Hepatocyte (in vitro differentiated cells): ENCODE results near the gene SRGAP2B. TPM values are rescaled to one million over a fixed set of nuclear protein-coding genes. Genes with fewer than 3 reads are reported as not detected.
"Not testable (repeated sequence)": the region's sequence is repeated elsewhere in the genome, so short reads cannot be mapped to it uniquely, and the experiment has no call there.

Experiments
- DNase-seq: peaks from one replicate; pipeline ENCODE4 v3.0.0-alpha.2; 2016; ENCODE audit warnings: low spot score
- H2AFZ ChIP-seq: fragments of 200-600 bp; sonication (generic); 2 replicates; pipeline ENCODE4 v1.6.0; 2016; ENCODE audit warnings: antibody characterized with exemption, mild to moderate bottlenecking
- H3K27ac ChIP-seq: fragments of 200-600 bp; sonication (generic); 2 replicates; pipeline ENCODE4 v1.5.1; 2016; ENCODE audit warnings: mild to moderate bottlenecking
- H3K27me3 ChIP-seq: fragments of 200-600 bp; sonication (generic); 2 replicates; pipeline ENCODE4 v1.6.1; 2016
- H3K36me3 ChIP-seq: fragments of 200-600 bp; sonication (generic); replicated peaks from 2 replicates; pipeline ENCODE4 v1.5.1; 2016; ENCODE audit warnings: low read depth; ENCODE audit not compliant: insufficient read depth
- H3K4me1 ChIP-seq: fragments of 200-600 bp; sonication (generic); 2 replicates; pipeline ENCODE4 v1.5.1; 2016; ENCODE audit warnings: mild to moderate bottlenecking, moderate library complexity; ENCODE audit not compliant: insufficient read depth
- H3K4me2 ChIP-seq: fragments of 200-600 bp; sonication (generic); 2 replicates; pipeline ENCODE4 v1.6.0; 2016
- H3K4me3 ChIP-seq: fragments of 200-600 bp; sonication (generic); 2 replicates; pipeline ENCODE4 v1.5.1; 2016; ENCODE audit warnings: mild to moderate bottlenecking
- H3K79me2 ChIP-seq: fragments of 200-600 bp; sonication (generic); 2 replicates; pipeline ENCODE4 v1.6.0; 2017; ENCODE audit warnings: mild to moderate bottlenecking
- H3K9me2 ChIP-seq: fragments of 200-600 bp; sonication (generic); replicated peaks from 2 replicates; pipeline ENCODE4 v1.6.0; 2017; ENCODE audit warnings: mild to moderate bottlenecking; ENCODE audit not compliant: insufficient read depth
- H3K9me3 ChIP-seq: fragments of 200-600 bp; sonication (generic); 2 replicates; pipeline ENCODE4 v1.5.1; 2016; ENCODE audit warnings: low read depth, mild to moderate bottlenecking
- H4K20me1 ChIP-seq: fragments of 200-600 bp; sonication (generic); 2 replicates; pipeline ENCODE4 v1.6.0; 2016; ENCODE audit warnings: mild to moderate bottlenecking; ENCODE audit not compliant: insufficient read depth, poor library complexity, severe bottlenecking
- WGBS: methylation state at CpG from one replicate; pipeline ENCODE4 v1.1.6; 2016; ENCODE audit warnings: low lambda C conversion rate; ENCODE audit errors: missing lambda C conversion rate; 5-methylcytosine and 5-hydroxymethylcytosine counted together
- polyA plus RNA-seq: library from polyadenylated mRNA; unstranded; fragments of >200 nt; fragmentation: Nextera tagmentation; extraction: Ambion mirVana; gene quantifications from 2 replicates; pipeline ENCODE4 v1.2.1, GENCODE V29; 2016
- total RNA-seq: library from RNA; depleted of rRNA; stranded (reverse); fragments of >200 nt; gene quantifications from 2 replicates; pipeline ENCODE4 v1.2.3, GENCODE V29; 2014

SRGAP2B gene
- total and polyA plus RNA-seq, 2 experiments from 2014 or later, result 7.1 to 9.0 TPM

DNA sequence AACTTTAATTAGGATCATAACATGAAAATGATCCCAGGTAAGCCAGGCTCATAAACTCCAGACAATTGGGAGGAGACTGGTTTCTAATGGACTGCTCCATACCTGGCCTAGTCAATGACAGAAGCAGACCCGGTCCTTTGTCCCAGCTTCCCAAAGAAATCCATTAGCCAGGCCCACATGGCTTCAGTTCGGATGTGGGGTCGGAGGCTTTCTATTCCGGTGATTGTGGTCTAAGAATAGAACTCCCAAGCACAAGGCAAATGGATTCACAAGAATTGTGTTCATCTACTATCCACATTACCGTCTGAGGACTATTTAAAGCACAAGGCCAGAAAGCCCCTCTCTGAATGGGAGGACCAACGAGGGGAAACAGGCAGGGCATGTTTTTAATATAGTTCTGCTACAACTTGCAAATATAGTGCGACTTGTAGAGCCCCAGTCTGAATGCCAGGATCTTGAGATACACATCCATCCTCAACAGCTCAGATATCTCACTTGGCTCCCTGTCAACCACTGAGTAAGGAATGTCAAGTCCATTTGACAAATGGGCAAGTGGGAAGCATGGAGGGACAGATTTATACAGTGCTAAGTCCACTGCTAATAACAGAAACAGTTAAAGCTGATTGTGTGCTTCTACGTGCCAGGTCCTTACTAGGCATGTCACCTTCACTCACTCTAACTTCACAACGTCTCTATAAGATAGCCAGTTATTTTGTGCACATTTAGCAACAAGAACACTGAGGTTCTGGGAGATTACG lies 42.9 kb downstream of the SRGAP2B start:
- H3K9me2 ChIP-seq, H3K9me3 ChIP-seq, H3K4me3 ChIP-seq, H3K27me3 ChIP-seq, H4K20me1 ChIP-seq, H3K79me2 ChIP-seq, H3K4me2 ChIP-seq, DNase-seq, H3K27ac ChIP-seq, H3K4me1 ChIP-seq, H3K36me3 ChIP-seq, H2AFZ ChIP-seq: not testable (repeated sequence)
- no CpG with 5 or more reads among the region's 10 CpGs for WGBS

DNA sequence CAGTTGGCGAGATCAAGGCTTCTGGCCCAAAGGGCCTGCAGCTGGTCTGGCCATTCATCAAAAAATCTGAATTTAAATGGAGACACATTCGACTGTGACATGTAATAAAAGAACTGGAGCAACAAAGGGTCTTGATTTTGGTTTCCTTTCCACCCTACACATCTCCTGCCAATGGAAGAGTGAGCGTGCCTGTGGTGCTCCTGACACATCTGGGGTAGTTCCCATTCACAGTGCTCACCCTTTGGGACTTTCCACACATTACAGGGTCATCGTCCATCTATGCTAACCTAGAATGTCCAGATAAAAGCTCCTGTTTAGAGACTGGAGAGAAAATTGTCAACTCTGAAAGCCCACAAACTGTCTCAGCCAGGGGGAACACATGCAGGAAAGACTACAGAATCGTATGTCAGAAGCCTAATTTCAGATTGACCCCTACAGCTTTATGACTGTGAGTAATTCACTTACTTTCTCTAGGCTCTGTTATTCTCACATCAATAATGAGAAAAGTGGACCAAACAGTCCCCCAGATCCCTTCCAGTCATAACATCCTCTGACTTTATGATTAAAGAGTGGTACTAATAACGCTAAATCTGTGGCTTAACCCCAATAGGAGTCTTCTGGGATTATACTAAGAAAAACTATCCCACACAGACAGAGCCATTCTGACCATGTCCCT lies 46.8 kb downstream of the SRGAP2B start:
- H3K9me2 ChIP-seq, H2AFZ ChIP-seq, H3K4me1 ChIP-seq, H3K4me2 ChIP-seq, DNase-seq, H3K36me3 ChIP-seq, H4K20me1 ChIP-seq, H3K27ac ChIP-seq, H3K79me2 ChIP-seq, H3K27me3 ChIP-seq, H3K4me3 ChIP-seq, H3K9me3 ChIP-seq: not testable (repeated sequence)
- no CpG with 5 or more reads among the region's 6 CpGs for WGBS

- no CpG with 5 or more reads among the region's 1 CpG for WGBS
- H3K4me2 ChIP-seq, H3K9me3 ChIP-seq, H3K9me2 ChIP-seq, H3K79me2 ChIP-seq, H3K4me3 ChIP-seq, H3K27me3 ChIP-seq, H3K36me3 ChIP-seq, H3K4me1 ChIP-seq, DNase-seq, H4K20me1 ChIP-seq, H3K27ac ChIP-seq, H2AFZ ChIP-seq: not testable (repeated sequence)
Measured at GRCh38 chr1:145047553-145047952, 47.6 kb downstream of the SRGAP2B start.

DNA sequence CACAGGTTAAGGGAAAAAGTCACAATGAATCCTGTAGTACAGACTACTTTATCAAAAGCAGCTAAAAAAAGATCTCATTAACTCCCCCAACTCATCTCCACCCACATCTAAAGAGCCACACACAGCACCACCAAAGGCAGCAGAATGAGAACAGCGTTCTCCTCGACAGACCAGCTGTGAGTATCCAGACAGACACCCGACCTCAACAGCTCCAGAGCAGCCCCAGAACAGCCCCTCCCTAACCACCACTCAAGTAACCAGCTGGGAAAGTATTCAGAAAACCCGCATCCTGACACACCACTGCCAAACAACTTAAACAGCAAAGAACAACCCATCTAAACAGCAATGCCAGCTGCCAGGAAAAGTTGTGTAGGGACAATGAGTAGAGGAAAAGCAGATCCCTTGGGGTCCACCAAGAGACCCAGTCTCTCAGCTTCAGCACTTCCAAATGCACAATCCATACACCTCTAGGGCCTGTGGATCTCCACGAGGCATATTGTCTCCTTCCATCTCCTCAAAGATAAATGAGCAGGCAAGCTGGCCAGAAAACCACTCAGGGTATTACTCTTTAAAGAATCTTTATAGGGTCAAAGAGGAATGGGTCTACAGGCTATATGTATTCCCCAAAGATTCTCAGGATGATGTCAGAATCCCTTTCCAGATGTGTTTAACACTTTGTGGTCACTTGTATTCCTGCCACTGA lies 49.4 kb downstream of the SRGAP2B start:
- H2AFZ ChIP-seq, H4K20me1 ChIP-seq, H3K27me3 ChIP-seq, DNase-seq, H3K36me3 ChIP-seq, H3K4me3 ChIP-seq, H3K9me3 ChIP-seq, H3K4me1 ChIP-seq, H3K79me2 ChIP-seq, H3K4me2 ChIP-seq, H3K9me2 ChIP-seq, H3K27ac ChIP-seq: not testable (repeated sequence)
- no CpG with 5 or more reads among the region's 5 CpGs for WGBS

GRCh38 chr1:145041519-145041918 lies 53.6 kb downstream of the SRGAP2B start:
- H3K9me3 ChIP-seq, H3K27ac ChIP-seq, H3K79me2 ChIP-seq, H3K4me3 ChIP-seq, H3K9me2 ChIP-seq, H3K4me1 ChIP-seq, H3K4me2 ChIP-seq, DNase-seq, H3K36me3 ChIP-seq, H2AFZ ChIP-seq, H3K27me3 ChIP-seq, H4K20me1 ChIP-seq: not testable (repeated sequence)
- WGBS, result no CpG with 5 or more reads among the region's 1 CpG

GRCh38 chr1:145036019-145036418 lies 59.1 kb downstream of the SRGAP2B start:
- 43% methylated on average over 1 of the region's 2 CpGs for WGBS
- not testable (repeated sequence) for H3K27ac ChIP-seq

GRCh38 chr1:145033523-145033922 lies 61.6 kb downstream of the SRGAP2B start:
- not testable (repeated sequence) for H3K4me2 ChIP-seq, H3K9me2 ChIP-seq, H3K79me2 ChIP-seq, H3K4me1 ChIP-seq, H3K36me3 ChIP-seq, H3K27me3 ChIP-seq, H2AFZ ChIP-seq, H4K20me1 ChIP-seq, H3K9me3 ChIP-seq, DNase-seq, H3K4me3 ChIP-seq, H3K27ac ChIP-seq
- no CpG with 5 or more reads among the region's 2 CpGs for WGBS

More at GRCh38 chr1:145036019-145036418, 59.1 kb downstream of the SRGAP2B start:
- not testable (repeated sequence) for H2AFZ ChIP-seq, H3K9me2 ChIP-seq, H4K20me1 ChIP-seq, H3K4me1 ChIP-seq, H3K27me3 ChIP-seq, H3K9me3 ChIP-seq, H3K4me3 ChIP-seq, H3K4me2 ChIP-seq, DNase-seq, H3K79me2 ChIP-seq, H3K36me3 ChIP-seq

DNA sequence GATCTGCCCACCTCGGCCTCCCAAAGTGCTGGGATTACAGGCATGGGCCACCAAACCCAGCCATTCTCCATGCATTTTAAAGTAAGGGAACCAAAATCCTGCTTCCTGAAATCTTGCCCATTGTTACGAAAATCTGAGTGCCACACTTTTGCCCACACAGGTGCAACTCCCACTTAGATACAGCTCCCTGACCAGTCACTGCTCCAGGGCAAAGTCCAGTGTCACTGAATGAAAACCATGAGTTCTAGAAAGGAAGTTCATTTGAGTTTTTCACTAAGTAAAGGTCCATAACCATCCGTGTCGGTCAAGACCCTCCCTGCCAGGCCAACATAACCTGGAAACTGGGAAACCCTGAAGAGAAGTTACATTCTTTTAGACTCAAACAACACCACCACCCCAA lies 67.9 kb downstream of the SRGAP2B start:
- H3K9me3 ChIP-seq, DNase-seq, H4K20me1 ChIP-seq, H3K27me3 ChIP-seq, H3K4me2 ChIP-seq, H3K4me1 ChIP-seq, H3K4me3 ChIP-seq, H3K79me2 ChIP-seq, H3K9me2 ChIP-seq, H3K36me3 ChIP-seq, H2AFZ ChIP-seq, H3K27ac ChIP-seq: not testable (repeated sequence)
- no CpG with 5 or more reads among the region's 4 CpGs for WGBS

DNA sequence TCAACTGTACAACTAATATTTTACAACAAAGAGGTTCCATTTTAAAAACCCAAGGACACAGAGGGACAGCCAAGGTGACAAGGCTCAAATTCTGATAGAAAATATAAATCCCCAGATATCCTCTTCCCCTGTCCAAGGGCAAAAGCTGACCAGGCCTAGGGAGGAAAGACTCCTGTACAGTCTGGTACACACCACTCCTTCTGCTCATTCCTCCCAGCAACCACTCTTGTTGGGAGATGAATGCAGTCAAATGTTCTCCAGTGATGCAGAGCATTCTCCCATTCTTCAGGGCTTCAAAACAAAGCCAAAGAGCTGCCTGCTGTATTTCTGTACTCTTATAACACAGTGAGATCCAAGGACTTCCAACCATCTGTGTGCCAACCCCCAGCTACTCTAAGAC lies 69.8 kb downstream of the SRGAP2B start:
- H3K4me3 ChIP-seq, DNase-seq, H3K36me3 ChIP-seq, H3K9me3 ChIP-seq, H3K27ac ChIP-seq, H3K27me3 ChIP-seq, H3K4me2 ChIP-seq, H3K4me1 ChIP-seq, H4K20me1 ChIP-seq, H2AFZ ChIP-seq, H3K9me2 ChIP-seq, H3K79me2 ChIP-seq: not testable (repeated sequence)
